Activated T-helper 1 cell treated with Interleukin-2 at 50 U/mL for 16 hours (primary cell): Measurements from ENCODE around the gene PRAMEF7.
"Not testable (repeated sequence)": the region's sequence is repeated elsewhere in the genome, so short reads cannot be mapped to it uniquely, and the experiment has no call there.

ENCODE experiments used
- DNase-seq: peaks from one replicate; pipeline ENCODE4 v3.0.0-alpha.2; 2020; ENCODE audit warnings: low read depth

Gene PRAMEF7

DNA sequence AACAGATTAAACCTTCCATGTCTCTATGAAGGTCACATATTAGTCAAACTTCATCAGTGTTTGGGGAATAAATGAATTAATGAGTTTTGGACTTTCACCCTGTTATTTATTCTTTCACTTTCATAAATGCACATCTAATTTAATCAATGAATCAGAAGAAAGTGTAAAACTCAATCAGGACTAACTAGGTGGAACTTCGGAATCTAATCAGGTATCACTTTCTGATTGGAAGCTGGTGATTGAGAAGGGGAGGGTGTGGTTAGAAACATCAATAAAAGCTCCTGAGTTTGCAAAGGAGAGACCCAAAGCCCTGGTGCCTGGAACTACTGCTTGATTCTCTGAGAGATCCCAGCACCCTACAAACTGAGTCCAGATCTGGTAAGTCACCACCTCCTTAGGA, at the start of gene PRAMEF7:
Gene PRAMEF7, plus strand, starts transcription at position 301 of the 400 bp plus-strand sequence. CDS start 1,083 bp downstream, outside the sequence.
- DNase-seq = not testable (repeated sequence)

DNA sequence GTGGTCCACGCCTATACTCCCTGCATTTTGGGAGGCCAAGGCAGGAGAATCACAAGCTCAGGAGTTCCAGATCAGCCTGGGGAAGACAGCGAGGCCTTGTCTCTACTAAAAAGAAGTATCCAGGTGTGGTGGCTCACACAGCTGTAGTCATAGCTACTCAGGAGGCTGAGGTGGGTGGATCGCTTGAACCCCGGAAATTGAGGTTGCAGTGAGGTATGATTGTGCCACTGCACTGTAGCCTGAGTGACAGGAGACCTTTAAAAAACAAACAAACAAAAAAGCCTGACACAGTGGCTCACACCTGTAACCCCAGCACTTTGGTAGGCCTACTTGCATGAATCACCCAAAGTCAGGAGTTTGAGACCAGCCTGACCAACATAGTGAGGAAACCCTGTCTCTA, 38.0 kb upstream of the PRAMEF7 start:
- not testable (repeated sequence) for DNase-seq

DNA sequence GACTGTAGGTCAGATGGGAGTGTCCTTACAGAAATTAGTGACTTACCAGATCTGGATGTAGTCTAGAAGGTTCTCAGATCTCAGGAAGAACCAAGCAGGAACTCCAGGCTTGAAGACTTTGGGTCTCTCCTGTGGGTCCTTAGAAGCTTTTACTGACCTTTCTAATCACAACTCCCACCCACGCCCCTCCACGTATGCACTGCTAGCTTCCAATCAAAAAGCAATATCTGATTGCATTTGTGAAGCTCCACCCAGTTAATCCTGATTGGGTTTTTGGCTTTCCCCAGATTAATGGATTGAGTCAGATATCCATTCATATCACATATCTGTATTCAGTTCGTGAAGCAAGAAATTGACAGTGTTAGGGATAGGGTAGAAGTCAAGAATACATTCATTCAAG, 30.3 kb upstream of the PRAMEF7 start, which contains the start of gene PRAMEF4:
Gene PRAMEF4, minus strand, starts transcription at position 101 of the 400 bp plus-strand sequence. CDS start 2,807 bp downstream, outside the sequence.
- DNase-seq = not testable (repeated sequence)

DNA sequence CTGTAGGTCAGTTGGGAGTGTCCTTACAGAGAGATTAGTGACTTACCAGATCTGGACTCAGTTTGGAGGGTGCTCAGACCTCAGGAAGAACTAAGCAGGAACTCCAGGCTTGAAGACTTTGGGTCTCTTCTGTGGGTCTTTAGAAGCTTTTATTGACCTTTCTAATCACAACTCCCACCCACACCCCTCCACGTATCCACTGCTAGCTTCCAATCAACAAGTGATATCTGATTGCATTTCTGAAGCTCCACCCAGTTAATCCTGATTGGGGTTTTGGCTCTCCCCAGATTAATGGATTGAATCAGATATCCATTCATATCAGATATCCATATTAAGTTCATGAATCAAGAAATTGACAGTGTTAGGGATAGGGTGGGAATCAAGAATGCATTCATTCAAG, 18.2 kb upstream of the PRAMEF7 start, which contains the start of gene PRAMEF10:
Gene PRAMEF10, minus strand, starts transcription at position 101 of the 400 bp plus-strand sequence. CDS start 2,423 bp downstream, outside the sequence.
- DNase-seq = not testable (repeated sequence)

DNA sequence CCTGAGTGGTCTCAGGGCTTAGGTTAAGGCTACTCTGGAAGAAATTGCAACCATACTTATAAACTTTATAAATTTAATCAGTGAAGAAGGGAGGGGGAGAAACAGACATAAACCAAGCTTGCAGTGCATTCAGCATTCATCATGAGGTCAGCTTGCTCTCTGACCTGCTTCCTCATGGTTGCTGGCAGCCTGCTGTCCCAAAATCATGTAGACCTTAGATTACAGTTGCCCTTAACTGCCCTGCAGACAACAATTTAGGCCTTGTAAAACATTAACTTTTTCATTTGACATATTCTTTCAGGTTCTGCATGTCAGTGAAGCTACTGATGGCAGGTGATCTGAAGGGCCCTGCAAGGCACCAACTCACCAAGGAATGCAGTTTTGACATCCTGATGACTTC, 17.2 kb upstream of the PRAMEF7 start:
- not testable (repeated sequence) for DNase-seq

DNA sequence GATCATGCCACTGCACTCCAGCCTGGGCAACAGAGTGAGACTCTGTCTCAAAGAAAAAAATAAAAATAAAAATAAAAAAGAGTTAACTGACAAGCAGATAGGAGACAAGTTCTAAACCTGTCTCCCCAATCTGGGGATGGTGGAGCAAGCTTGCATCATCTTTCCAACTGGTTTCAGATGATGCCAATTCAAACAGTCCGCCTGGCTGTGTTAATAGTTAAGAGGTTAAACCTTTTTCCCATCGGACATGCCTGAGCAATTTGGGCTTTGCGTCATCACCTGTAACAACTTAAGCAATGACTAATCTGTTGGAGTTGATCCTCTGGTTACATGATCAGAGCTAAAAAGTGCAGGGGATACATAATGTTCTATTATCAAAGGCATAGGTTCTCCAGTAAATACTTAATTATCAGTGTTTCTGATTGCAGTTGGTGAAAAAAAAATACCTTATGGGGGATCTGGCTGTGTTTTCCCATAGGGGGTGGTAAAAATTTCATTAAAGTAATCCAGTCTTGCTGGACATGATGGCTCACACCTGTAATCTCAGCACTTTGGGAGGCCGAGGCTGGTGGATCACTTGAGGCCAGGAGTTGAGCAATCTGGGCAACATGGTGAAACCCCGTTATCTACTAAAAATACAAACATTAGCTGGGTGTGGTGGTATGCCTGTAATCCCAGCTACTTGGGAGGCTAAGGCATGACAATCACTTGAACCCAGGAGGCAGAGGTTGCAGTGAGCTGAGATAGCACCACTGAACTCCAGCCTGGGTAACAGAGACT, 12.4 kb upstream of the PRAMEF7 start:
- not testable (repeated sequence) for DNase-seq

DNA sequence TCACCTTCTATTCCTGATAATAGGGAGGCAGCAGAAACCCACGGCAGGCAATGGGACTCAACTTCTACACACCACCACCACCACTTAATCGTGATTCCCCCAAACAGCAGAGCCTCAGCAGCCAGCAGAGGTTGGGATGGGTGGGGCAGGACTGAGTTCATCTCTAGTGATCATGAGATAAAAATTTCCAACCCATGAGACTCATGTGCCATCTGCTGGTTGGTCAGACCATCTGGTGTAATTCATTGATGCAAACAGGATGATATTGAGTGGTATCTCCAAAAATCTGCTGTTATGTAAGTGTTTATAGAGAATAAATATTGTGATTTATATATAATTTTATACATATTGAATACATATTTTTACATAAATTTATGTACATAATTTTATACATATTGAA, 5.3 kb downstream of the PRAMEF7 start:
- not testable (repeated sequence) for DNase-seq

DNA sequence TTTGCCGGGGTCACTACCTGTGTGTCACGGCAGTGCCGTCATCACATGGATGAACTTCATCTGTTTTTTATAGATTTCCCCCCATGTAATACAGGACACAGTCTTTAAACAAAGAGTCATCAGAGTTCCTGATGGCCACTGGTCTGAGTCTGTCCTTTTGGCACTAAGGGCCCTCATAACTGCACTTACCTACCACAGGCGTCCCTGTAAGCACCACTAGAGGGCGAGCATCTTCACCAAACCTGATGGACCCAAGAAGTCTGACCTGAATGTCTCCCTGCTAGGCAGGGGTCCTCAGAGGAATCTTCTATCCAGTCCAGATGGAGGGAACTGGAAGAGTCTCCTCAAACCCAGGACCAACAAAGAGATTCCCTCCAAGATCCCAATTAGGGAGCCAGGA, 8.0 kb downstream of the PRAMEF7 start:
- DNase-seq = not testable (repeated sequence)

DNA sequence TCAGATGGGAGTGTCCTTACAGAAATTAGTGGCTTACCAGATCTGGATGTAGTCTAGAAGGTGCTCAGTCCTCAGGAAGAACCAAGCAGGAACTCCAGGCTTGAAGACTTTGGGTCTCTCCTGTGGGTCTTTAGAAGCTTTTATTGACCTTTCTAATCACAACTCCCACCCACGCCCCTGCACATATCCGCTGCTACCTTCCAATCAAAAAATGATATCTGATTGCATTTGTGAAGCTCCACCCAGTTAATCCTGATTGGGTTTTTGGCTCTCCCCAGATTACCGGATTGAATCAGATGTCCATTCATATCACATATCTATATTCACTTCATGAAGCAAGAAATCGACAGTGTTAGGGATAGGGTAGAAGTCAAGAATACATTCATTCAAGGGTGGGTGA, 31.1 kb downstream of the PRAMEF7 start, which contains the start of gene PRAMEF6:
Gene PRAMEF6, minus strand, starts transcription at position 101 of the 400 bp plus-strand sequence. CDS start 5,062 bp downstream, outside the sequence.
- DNase-seq = not testable (repeated sequence)
